ENCODE results near the gene MVD. TPM values are rescaled to one million over a fixed set of nuclear protein-coding genes. Genes with fewer than 3 reads are reported as not detected.

MVD gene
- total and polyA plus RNA-seq, 2 experiments from 2014 or later: 95.3 to 149 TPM

DNA sequence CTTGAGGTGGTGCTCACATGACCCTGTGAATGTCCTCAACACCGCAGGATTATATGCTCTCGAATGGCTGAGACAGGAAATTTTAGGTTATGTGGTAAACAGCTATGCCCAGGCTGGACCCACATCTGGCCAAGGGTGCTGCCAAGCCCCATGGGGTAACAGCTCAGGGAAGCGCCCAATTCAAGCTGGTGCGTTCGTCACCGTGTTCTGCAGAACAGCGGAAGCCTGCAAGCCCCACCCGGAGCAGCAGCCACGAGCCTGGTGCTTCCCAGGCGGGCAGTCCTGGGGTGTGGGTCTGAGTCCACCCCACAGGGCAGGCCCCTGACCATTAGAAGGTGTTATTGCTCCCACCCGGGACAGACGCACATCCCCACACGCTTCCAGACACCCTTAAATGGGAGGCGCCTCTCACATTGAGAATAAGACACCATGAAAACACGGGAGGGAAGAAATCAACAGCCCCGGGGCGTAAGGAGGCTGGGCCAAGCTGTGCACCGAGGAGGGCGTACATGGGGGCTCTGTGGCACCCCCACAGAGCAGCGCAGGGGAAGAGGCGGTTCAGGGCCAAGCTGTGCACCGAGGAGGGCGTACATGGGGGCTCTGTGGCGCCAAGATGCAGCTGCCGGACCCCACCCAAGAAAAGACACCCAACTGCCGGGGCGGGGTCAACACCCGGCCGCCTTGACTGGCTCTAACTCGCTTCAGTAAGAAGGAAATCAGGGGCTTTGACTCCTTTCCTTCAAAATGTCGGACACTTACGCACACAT is 9.1 kb downstream of the MVD start:
- peaks cover 8% of the 10 kb centered on the region; the same call in 2 of the 3 replicates for H3K4me1 Mint-ChIP-seq

More for the DNA sequence above, 9.1 kb downstream of the MVD start:
- Mint-ChIP-seq H3K27me3 (ENCODE audit: insufficient read depth, low read depth, poor library complexity) (peaks cover 4% of the 10 kb centered on the region), H3K4me3 (no peak overlapping the region), H3K9me3 (no peaks in the 10 kb centered on the region), H3K27ac (no peak overlapping the region), H3K36me3 (ENCODE audit: low read depth) (peaks cover 19% of the 10 kb centered on the region)
- ATAC-seq (no peak), DNase-seq (ENCODE audit: low spot score) (no peak)
- Histone ChIP-seq H3K4me2 (no peak overlapping the region), H3F3A (replicated peaks; ENCODE audit: low read depth) (0 out of 2 replicates have a peak, but pooled peaks cover 4% of the 10 kb centered on the region), H3K4me3 (no peak overlapping the region), H2AFZ (no peak overlapping the region), H3K27ac (ENCODE audit: low read depth) (no peak overlapping the region), H3K36me3 (ENCODE audit: insufficient read depth) (peaks cover 7% of the 10 kb centered on the region), H3K9me2 (ENCODE audit: insufficient read depth) (no peaks in the 10 kb centered on the region), H3K79me2 (replicated peaks; ENCODE audit: insufficient read depth) (peaks cover 22% of the 10 kb centered on the region), H3K27me3 (ENCODE audit: insufficient read depth) (no peaks in the 10 kb centered on the region), H3K4me1 (ENCODE audit: insufficient read depth) (peaks cover 11% of the 10 kb centered on the region; the same call in 1 of the 2 replicates), H4K20me1 (replicated peaks; ENCODE audit: insufficient read depth) (peaks cover 12% of the 10 kb centered on the region; the same call in 1 of the 2 replicates)
- TF ChIP-seq ZNF331 (CRISPR knock-in tag; IDR thresholded peaks at IDR 0.05; ENCODE audit: low read depth) (no peak), POLR2AphosphoS5 (IDR thresholded peaks at IDR 0.05; ENCODE audit: low read depth) (no peak), CREB1 (CRISPR knock-in tag; IDR thresholded peaks at IDR 0.05; ENCODE audit: low read depth) (no peak), JUNB (IDR thresholded peaks at IDR 0.05; ENCODE audit: unreplicated experiment) (no peak), EZH2 (IDR thresholded peaks at IDR 0.05; ENCODE audit: low read depth, unreplicated experiment) (no peak), ZNF462 (CRISPR knock-in tag; IDR thresholded peaks at IDR 0.05) (no peak), NANOG (IDR thresholded peaks at IDR 0.05; ENCODE audit: borderline replicate concordance) (no peak), EZH2phosphoT487 (IDR thresholded peaks at IDR 0.05; ENCODE audit: unreplicated experiment) (no peak), CTCF (conservative IDR thresholded peaks at IDR 0.05; ENCODE audit: low read depth in 2 of 2) (no peak), ZNF114 (CRISPR knock-in tag; IDR thresholded peaks at IDR 0.05) (no peak)
- TF ChIP-seq, protein P1, sequence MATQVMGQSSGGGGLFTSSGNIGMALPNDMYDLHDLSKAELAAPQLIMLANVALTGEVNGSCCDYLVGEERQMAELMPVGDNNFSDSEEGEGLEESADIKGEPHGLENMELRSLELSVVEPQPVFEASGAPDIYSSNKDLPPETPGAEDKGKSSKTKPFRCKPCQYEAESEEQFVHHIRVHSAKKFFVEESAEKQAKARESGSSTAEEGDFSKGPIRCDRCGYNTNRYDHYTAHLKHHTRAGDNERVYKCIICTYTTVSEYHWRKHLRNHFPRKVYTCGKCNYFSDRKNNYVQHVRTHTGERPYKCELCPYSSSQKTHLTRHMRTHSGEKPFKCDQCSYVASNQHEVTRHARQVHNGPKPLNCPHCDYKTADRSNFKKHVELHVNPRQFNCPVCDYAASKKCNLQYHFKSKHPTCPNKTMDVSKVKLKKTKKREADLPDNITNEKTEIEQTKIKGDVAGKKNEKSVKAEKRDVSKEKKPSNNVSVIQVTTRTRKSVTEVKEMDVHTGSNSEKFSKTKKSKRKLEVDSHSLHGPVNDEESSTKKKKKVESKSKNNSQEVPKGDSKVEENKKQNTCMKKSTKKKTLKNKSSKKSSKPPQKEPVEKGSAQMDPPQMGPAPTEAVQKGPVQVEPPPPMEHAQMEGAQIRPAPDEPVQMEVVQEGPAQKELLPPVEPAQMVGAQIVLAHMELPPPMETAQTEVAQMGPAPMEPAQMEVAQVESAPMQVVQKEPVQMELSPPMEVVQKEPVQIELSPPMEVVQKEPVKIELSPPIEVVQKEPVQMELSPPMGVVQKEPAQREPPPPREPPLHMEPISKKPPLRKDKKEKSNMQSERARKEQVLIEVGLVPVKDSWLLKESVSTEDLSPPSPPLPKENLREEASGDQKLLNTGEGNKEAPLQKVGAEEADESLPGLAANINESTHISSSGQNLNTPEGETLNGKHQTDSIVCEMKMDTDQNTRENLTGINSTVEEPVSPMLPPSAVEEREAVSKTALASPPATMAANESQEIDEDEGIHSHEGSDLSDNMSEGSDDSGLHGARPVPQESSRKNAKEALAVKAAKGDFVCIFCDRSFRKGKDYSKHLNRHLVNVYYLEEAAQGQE (IDR thresholded peaks at IDR 0.05; ENCODE audit: unreplicated experiment): no peak
- TF ChIP-seq, protein P2, sequence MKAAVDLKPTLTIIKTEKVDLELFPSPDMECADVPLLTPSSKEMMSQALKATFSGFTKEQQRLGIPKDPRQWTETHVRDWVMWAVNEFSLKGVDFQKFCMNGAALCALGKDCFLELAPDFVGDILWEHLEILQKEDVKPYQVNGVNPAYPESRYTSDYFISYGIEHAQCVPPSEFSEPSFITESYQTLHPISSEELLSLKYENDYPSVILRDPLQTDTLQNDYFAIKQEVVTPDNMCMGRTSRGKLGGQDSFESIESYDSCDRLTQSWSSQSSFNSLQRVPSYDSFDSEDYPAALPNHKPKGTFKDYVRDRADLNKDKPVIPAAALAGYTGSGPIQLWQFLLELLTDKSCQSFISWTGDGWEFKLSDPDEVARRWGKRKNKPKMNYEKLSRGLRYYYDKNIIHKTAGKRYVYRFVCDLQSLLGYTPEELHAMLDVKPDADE (IDR thresholded peaks at IDR 0.05): no peak

Measured in GM23338 (cell line).